PC-3 (cell line): ENCODE results near the gene LPIN1. TPM values are rescaled to one million over a fixed set of nuclear protein-coding genes. Genes with fewer than 3 reads are reported as not detected.
A peak's percentile ranks its signal among the peaks of the same experiment; 100 is the strongest.

ENCODE experiments used
- ATAC-seq: fragments of 200-7000 bp; cut with Tn5 transposase; 2 replicates; pipeline ENCODE4 v1.9.1; 2020; ENCODE audit warnings: mild to moderate bottlenecking, moderate library complexity
- BruUV-seq: library from RNA; stranded (reverse); fragments of 400-500 nt; replicated peaks from 2 replicates; lab custom pipeline; 2021; lab: Mats Ljungman, UMichigan
- CTCF ChIA-PET: fragments of 300-600 bp; sonication (Branson Sonifier 250); formaldehyde crosslinking; loops from one replicate; lab custom pipeline; 2022; ENCODE audit warnings: antibody characterized with exemption; lab: Charles Lee
- POLR2A ChIA-PET: fragments of 300-600 bp; sonication (Branson Sonifier 250); formaldehyde crosslinking; loops from one replicate; lab custom pipeline; 2022; ENCODE audit warnings: antibody characterized with exemption; ENCODE audit not compliant: unreplicated experiment; lab: Charles Lee
- DNase-seq: peaks from one replicate; pipeline ENCODE4 v3.0.0-alpha.2; 2015
- H2AFZ ChIP-seq: fragments of 300-600 bp; sonication (generic); 2 replicates; pipeline ENCODE4 v1.6.0; 2016; ENCODE audit warnings: antibody characterized with exemption, low read length
- H3F3A ChIP-seq: fragments of 300-600 bp; sonication (generic); one replicate; pipeline ENCODE4 v1.6.0; 2017; ENCODE audit warnings: antibody characterized with exemption, low read length, control low read depth, mild to moderate bottlenecking; ENCODE audit not compliant: unreplicated experiment
- H3K27ac ChIP-seq: fragments of 300-600 bp; sonication (generic); 2 replicates; pipeline ENCODE4 v1.5.1; 2016; ENCODE audit warnings: mild to moderate bottlenecking, low read length
- H3K27me3 ChIP-seq: fragments of 300-600 bp; sonication (generic); 2 replicates; pipeline ENCODE4 v1.6.1; 2016; ENCODE audit warnings: low read length, mixed read lengths
- H3K36me3 ChIP-seq: fragments of 300-600 bp; sonication (generic); 2 replicates; pipeline ENCODE4 v1.6.1; 2016; ENCODE audit warnings: low read depth, mixed run types, low read length, mixed read lengths
- H3K4me1 ChIP-seq: fragments of 300-600 bp; sonication (generic); 2 replicates; pipeline ENCODE4 v1.5.1; 2016; ENCODE audit warnings: low read length; ENCODE audit not compliant: insufficient read depth
- H3K4me2 ChIP-seq: fragments of 300-600 bp; sonication (generic); 2 replicates; pipeline ENCODE4 v1.6.0; 2016; ENCODE audit warnings: low read length
- H3K4me3 ChIP-seq: fragments of 300-600 bp; sonication (generic); 2 replicates; pipeline ENCODE4 v1.5.1; 2016; ENCODE audit warnings: mild to moderate bottlenecking, low read length, mixed read lengths
- H3K79me2 ChIP-seq: fragments of 300-600 bp; sonication (generic); 2 replicates; pipeline ENCODE4 v1.6.1; 2017; ENCODE audit warnings: low read length, mixed read lengths
- H3K9ac ChIP-seq: fragments of 300-600 bp; sonication (generic); 2 replicates; pipeline ENCODE4 v1.6.0; 2016; ENCODE audit warnings: mild to moderate bottlenecking, low read length
- H3K9me2 ChIP-seq: fragments of 300-600 bp; sonication (generic); replicated peaks from 2 replicates; pipeline ENCODE4 v1.6.1; 2016; ENCODE audit warnings: mixed run types, low read length, mixed read lengths
- H3K9me3 ChIP-seq: fragments of 300-600 bp; sonication (generic); 2 replicates; pipeline ENCODE4 v1.6.1; 2016; ENCODE audit warnings: low read length, mixed read lengths
- H4K20me1 ChIP-seq: fragments of 300-600 bp; sonication (generic); 2 replicates; pipeline ENCODE4 v1.6.1; 2016; ENCODE audit warnings: low read length, mixed read lengths
- CTCF ChIP-seq: fragments of 300-600 bp; sonication (generic); conservative IDR thresholded peaks from 2 replicates; pipeline ENCODE4 v1.5.1; 2017; ENCODE audit warnings: antibody characterized with exemption, low read depth, mild to moderate bottlenecking, low read length
- EZH2 ChIP-seq: fragments of 300-600 bp; sonication (generic); IDR thresholded peaks from one replicate; pipeline ENCODE4 v1.6.1; 2017; ENCODE audit warnings: antibody characterized with exemption, mild to moderate bottlenecking, low read length; ENCODE audit not compliant: unreplicated experiment
- EZH2phosphoT487 ChIP-seq: fragments of 300-600 bp; sonication (generic); IDR thresholded peaks from 2 replicates; pipeline ENCODE4 v1.6.1; 2018; ENCODE audit warnings: mild to moderate bottlenecking, antibody characterized with exemption, low read length, borderline replicate concordance
- intact Hi-C: fragments of 100-400 bp; cut with micrococcal nuclease; formaldehyde crosslinking; loops from 2 replicates; pipeline ENCODE4 v1.9.0; 2023
- total RNA-seq: library from RNA; depleted of rRNA; stranded (reverse); fragments of >200 nt; gene quantifications from 2 replicates; pipeline ENCODE4 v1.2.3, GENCODE V29; 2014

Gene LPIN1
- total RNA-seq, 1 experiment from 2014 or later = 40.9 TPM

- Histone ChIP-seq H3K79me2 (no peaks in the 10 kb centered on the region), H4K20me1 (no peaks in the 10 kb centered on the region), H3K4me3 (no peak overlapping the region), H3K9me2 (no peaks in the 10 kb centered on the region), H3F3A (no peaks in the 10 kb centered on the region), H3K27me3 (no peaks in the 10 kb centered on the region), H2AFZ (no peak overlapping the region), H3K4me1 (peaks cover 8% of the 10 kb centered on the region; the same call in 1 of the 2 replicates), H3K9ac (no peak overlapping the region), H3K9me3 (no peaks in the 10 kb centered on the region), H3K27ac (no peak overlapping the region), H3K4me2 (0 out of 2 replicates have a peak overlapping the region, but pooled peaks have one; percentile 2), H3K36me3 (peaks cover 50% of the 10 kb centered on the region)
- TF ChIP-seq EZH2 (no peak), EZH2phosphoT487 (no peak), CTCF (no peak)
- BruUV-seq = no TSS peak
- ChIA-PET CTCF (interaction anchor here (0.6 to 0.7 kb wide), 4 partner anchors 21 to 81 kb away, joined by 3 to 8 read pairs (median 4); partner anchors contain the start of gene LPIN1), POLR2A (interaction anchor here (0.6 kb wide), 2 partner anchors 119 to 188 kb away, joined by 3 to 5 read pairs; no protein-coding TSS in a partner anchor)
- DNase-seq = no peak
- ATAC-seq = no peak
- intact Hi-C loops = no loop called here
Measured at GRCh38 chr2:11775384-11775783, 29.0 kb downstream of the LPIN1 start.

- Histone ChIP-seq H3K9me2 (no peaks in the 10 kb centered on the region), H4K20me1 (no peaks in the 10 kb centered on the region), H3F3A (no peaks in the 10 kb centered on the region), H3K36me3 (peaks cover 52% of the 10 kb centered on the region), H3K4me1 (peaks cover 8% of the 10 kb centered on the region; the same call in 1 of the 2 replicates), H3K4me2 (no peak overlapping the region), H3K27ac (no peak overlapping the region), H3K9ac (no peak overlapping the region), H3K9me3 (no peaks in the 10 kb centered on the region), H3K4me3 (no peak overlapping the region), H3K79me2 (no peaks in the 10 kb centered on the region), H2AFZ (no peak overlapping the region), H3K27me3 (no peaks in the 10 kb centered on the region)
- ChIA-PET POLR2A (no interaction called here), CTCF (interaction anchor here (0.6 kb wide), 1 partner anchor 24 kb away, joined by 3 read pairs; no protein-coding TSS in a partner anchor)
- DNase-seq (no peak), ATAC-seq (no peak)
- intact Hi-C loops = no loop called here
- BruUV-seq = no TSS peak
- TF ChIP-seq EZH2phosphoT487 (no peak), CTCF (no peak), EZH2 (no peak)
Measured at GRCh38 chr2:11777066-11777782, 30.8 kb downstream of the LPIN1 start.

GRCh38 chr2:11777886-11778415 lies 31.5 kb downstream of the LPIN1 start:
- no peak for ATAC-seq
- no peak for DNase-seq
- H2AFZ ChIP-seq = no peak overlapping the region
- H3K27ac ChIP-seq = no peak overlapping the region
- ChIA-PET POLR2A (no interaction called here), CTCF (interaction anchor here (0.6 kb wide), 1 partner anchor 34 kb away, joined by 3 read pairs; no protein-coding TSS in a partner anchor)
- TF ChIP-seq EZH2phosphoT487 (no peak), CTCF (no peak), EZH2 (no peak)
- no peaks in the 10 kb centered on the region for H3K79me2 ChIP-seq
- H4K20me1 ChIP-seq = no peaks in the 10 kb centered on the region
- no peak overlapping the region for H3K4me2 ChIP-seq
- no peak overlapping the region for H3K9ac ChIP-seq
- no peaks in the 10 kb centered on the region for H3K9me3 ChIP-seq
- no peaks in the 10 kb centered on the region for H3K27me3 ChIP-seq
- intact Hi-C loops = no loop called here
- no peaks in the 10 kb centered on the region for H3F3A ChIP-seq
- BruUV-seq = no TSS peak
- no peaks in the 10 kb centered on the region for H3K9me2 ChIP-seq
- peaks cover 52% of the 10 kb centered on the region for H3K36me3 ChIP-seq
- H3K4me3 ChIP-seq = no peak overlapping the region
- peaks cover 8% of the 10 kb centered on the region; the same call in 1 of the 2 replicates for H3K4me1 ChIP-seq
